DMS53 treated with DMSO at 0.1 percent for 48 hours (cell line): ENCODE measurements around the gene ZNHIT3.
"Not testable (repeated sequence)": the region's sequence is repeated elsewhere in the genome, so short reads cannot be mapped to it uniquely, and the experiment has no call there.

Experiments
- DNase-seq: peaks from one replicate; lab custom pipeline; 2025; ENCODE audit not compliant: unreplicated experiment; lab: John Stamatoyannopoulos, UW

ZNHIT3 gene

GRCh38 chr17:36486204-36487194 lies at the start of gene ZNHIT3:
Gene ZNHIT3 (plus strand): TSS chr17:36486681. CDS start chr17:36486700, 19 bp downstream.
- peak; percentile 82 for DNase-seq

GRCh38 chr17:36441792-36442191 lies 44.7 kb upstream of the ZNHIT3 start:
- not testable (repeated sequence) for DNase-seq

- DNase-seq: no peak
Observed at GRCh38 chr17:36443777-36444176, 42.7 kb upstream of the ZNHIT3 start.

- not testable (repeated sequence) for DNase-seq
Observed at GRCh38 chr17:36449997-36450396, 36.5 kb upstream of the ZNHIT3 start.

GRCh38 chr17:36452888-36453287 lies 33.6 kb upstream of the ZNHIT3 start:
- not testable (repeated sequence) for DNase-seq

GRCh38 chr17:36457701-36458100 lies 28.8 kb upstream of the ZNHIT3 start:
- not testable (repeated sequence) for DNase-seq

- no peak for DNase-seq
Observed at GRCh38 chr17:36459045-36459444, 27.4 kb upstream of the ZNHIT3 start.

- no peak for DNase-seq
Observed at GRCh38 chr17:36459601-36460000, 26.9 kb upstream of the ZNHIT3 start.

GRCh38 chr17:36460265-36460937 lies 26.1 kb upstream of the ZNHIT3 start:
- no peak for DNase-seq

- no peak for DNase-seq
Observed at GRCh38 chr17:36461330-36462110, 25.0 kb upstream of the ZNHIT3 start.

- peak; percentile 27 for DNase-seq
Observed at GRCh38 chr17:36463916-36464764, 22.3 kb upstream of the ZNHIT3 start.

- DNase-seq: no peak
Observed at GRCh38 chr17:36464765-36465088, 21.8 kb upstream of the ZNHIT3 start.

GRCh38 chr17:36468903-36469635 lies 17.4 kb upstream of the ZNHIT3 start:
- peak; percentile 31 for DNase-seq

GRCh38 chr17:36469733-36470132 lies 16.7 kb upstream of the ZNHIT3 start:
- no peak for DNase-seq

GRCh38 chr17:36470499-36470898 lies 16.0 kb upstream of the ZNHIT3 start:
- DNase-seq: no peak

- DNase-seq: no peak
Observed at GRCh38 chr17:36474571-36474970, 11.9 kb upstream of the ZNHIT3 start.

GRCh38 chr17:36475346-36475970 lies 11.0 kb upstream of the ZNHIT3 start:
- peak; percentile 14 for DNase-seq

- DNase-seq: no peak
Observed at GRCh38 chr17:36481829-36482228, 4.7 kb upstream of the ZNHIT3 start.
